Measurements from ENCODE around the gene TOMM40L. TPM values are rescaled to one million over a fixed set of nuclear protein-coding genes. Genes with fewer than 3 reads are reported as not detected.

The TOMM40L gene
- total RNA-seq, 1 experiment from 2014 or later = 9.2 TPM

- DNase-seq (ENCODE audit: low read depth, low spot score) (no peak), ATAC-seq (no peak)
- no TSS peak for BruUV-seq (replicated peaks)
- Histone ChIP-seq H3K36me3 (ENCODE audit: control insufficient read depth, insufficient read depth, low read length) (no peaks in the 10 kb centered on the region; the same call in 1 of the 2 replicates), H3K4me3 (ENCODE audit: low read depth in 2 of 2, low read length in 2 of 2) (peak overlapping the region in 1 of 2 experiments; percentile 14; a peak in 1 of 4 replicates), H3K27ac (ENCODE audit: low read length) (no peak overlapping the region), H3K9me3 (ENCODE audit: control insufficient read depth, insufficient read depth, low read depth, low read length) (no peaks in the 10 kb centered on the region), H3K27me3 (ENCODE audit: control insufficient read depth, insufficient read depth, low read length) (no peaks in the 10 kb centered on the region), H3K4me1 (ENCODE audit: control insufficient read depth, insufficient read depth, low read length) (peaks cover 38% of the 10 kb centered on the region)
- intact Hi-C loops (cut with micrococcal nuclease; ENCODE audit: unreplicated experiment) = no loop called here
- in situ Hi-C loops (cut with HindIII; ENCODE audit: low pct_unique_long_range_greater_than_20kb, low sequenced_read_pairs) = no loop called here
- ChIA-PET CTCF (no interaction called here), POLR2A (no interaction called here)
- TF ChIP-seq POLR2AphosphoS5 (IDR thresholded peaks at IDR 0.05; ENCODE audit: low read depth, low read length) (no peak), CTCF (IDR thresholded peaks at IDR 0.05) (no peak), SIN3A (IDR thresholded peaks at IDR 0.05; ENCODE audit: borderline replicate concordance, insufficient read depth, low read depth, low read length) (no peak), REST (IDR thresholded peaks at IDR 0.05; ENCODE audit: insufficient read depth in 1 of 2, low read depth in 2 of 2, low read length in 1 of 2) (no peak), TCF7L2 (IDR thresholded peaks at IDR 0.05; ENCODE audit: low read depth, low read length) (no peak)
Measured at GRCh38 chr1:161197560-161198193, 28.2 kb upstream of the TOMM40L start.

GRCh38 chr1:161198194-161198896 is 27.5 kb upstream of the TOMM40L start:
- intact Hi-C loops (cut with micrococcal nuclease; ENCODE audit: unreplicated experiment) = no loop called here
- peak overlapping the region in 1 of 2 experiments; percentile 14; a peak in 1 of 4 replicates for H3K4me3 ChIP-seq (ENCODE audit: low read depth in 2 of 2, low read length in 2 of 2)
- H3K27me3 ChIP-seq (ENCODE audit: control insufficient read depth, insufficient read depth, low read length) = no peaks in the 10 kb centered on the region
- no TSS peak for BruUV-seq (replicated peaks)
- no peak for DNase-seq (ENCODE audit: low read depth, low spot score)
- POLR2A ChIA-PET = no interaction called here
- CTCF ChIA-PET = no interaction called here
- H3K9me3 ChIP-seq (ENCODE audit: control insufficient read depth, insufficient read depth, low read depth, low read length) = no peaks in the 10 kb centered on the region
- no peak for TF ChIP-seq CTCF (IDR thresholded peaks at IDR 0.05)
- no peak for TF ChIP-seq POLR2AphosphoS5 (IDR thresholded peaks at IDR 0.05; ENCODE audit: low read depth, low read length)
- TF ChIP-seq REST (IDR thresholded peaks at IDR 0.05; ENCODE audit: insufficient read depth in 1 of 2, low read depth in 2 of 2, low read length in 1 of 2) = no peak
- TF ChIP-seq SIN3A (IDR thresholded peaks at IDR 0.05; ENCODE audit: borderline replicate concordance, insufficient read depth, low read depth, low read length) = no peak
- no peak for TF ChIP-seq TCF7L2 (IDR thresholded peaks at IDR 0.05; ENCODE audit: low read depth, low read length)
- no peak for ATAC-seq
- peaks cover 38% of the 10 kb centered on the region for H3K4me1 ChIP-seq (ENCODE audit: control insufficient read depth, insufficient read depth, low read length)
- in situ Hi-C loops (cut with HindIII; ENCODE audit: low pct_unique_long_range_greater_than_20kb, low sequenced_read_pairs) = no loop called here
- H3K36me3 ChIP-seq (ENCODE audit: control insufficient read depth, insufficient read depth, low read length) = no peaks in the 10 kb centered on the region; the same call in 1 of the 2 replicates
- peak overlapping the region; percentile 31; the same call in 1 of the 2 replicates for H3K27ac ChIP-seq (ENCODE audit: low read length)

All from Panc1 (cell line).